AG10803 (cell line): ENCODE data around the gene SUPT4H1.
"Not testable (repeated sequence)": the region's sequence is repeated elsewhere in the genome, so short reads cannot be mapped to it uniquely, and the experiment has no call there.

Experiments
- DNase-seq: peaks from one replicate; pipeline ENCODE4 v3.0.0; 2010; ENCODE audit warnings: low read depth
- H3K4me3 ChIP-seq: 2 replicates; pipeline ENCODE4 v1.5.1; 2011; ENCODE audit warnings: mild to moderate bottlenecking, low read length, control low read depth
- CTCF ChIP-seq: conservative IDR thresholded peaks from 2 replicates; pipeline ENCODE4 v1.5.1; 2011; ENCODE audit warnings: mild to moderate bottlenecking, low read length, control low read depth, inconsistent platforms

SUPT4H1 gene

DNA sequence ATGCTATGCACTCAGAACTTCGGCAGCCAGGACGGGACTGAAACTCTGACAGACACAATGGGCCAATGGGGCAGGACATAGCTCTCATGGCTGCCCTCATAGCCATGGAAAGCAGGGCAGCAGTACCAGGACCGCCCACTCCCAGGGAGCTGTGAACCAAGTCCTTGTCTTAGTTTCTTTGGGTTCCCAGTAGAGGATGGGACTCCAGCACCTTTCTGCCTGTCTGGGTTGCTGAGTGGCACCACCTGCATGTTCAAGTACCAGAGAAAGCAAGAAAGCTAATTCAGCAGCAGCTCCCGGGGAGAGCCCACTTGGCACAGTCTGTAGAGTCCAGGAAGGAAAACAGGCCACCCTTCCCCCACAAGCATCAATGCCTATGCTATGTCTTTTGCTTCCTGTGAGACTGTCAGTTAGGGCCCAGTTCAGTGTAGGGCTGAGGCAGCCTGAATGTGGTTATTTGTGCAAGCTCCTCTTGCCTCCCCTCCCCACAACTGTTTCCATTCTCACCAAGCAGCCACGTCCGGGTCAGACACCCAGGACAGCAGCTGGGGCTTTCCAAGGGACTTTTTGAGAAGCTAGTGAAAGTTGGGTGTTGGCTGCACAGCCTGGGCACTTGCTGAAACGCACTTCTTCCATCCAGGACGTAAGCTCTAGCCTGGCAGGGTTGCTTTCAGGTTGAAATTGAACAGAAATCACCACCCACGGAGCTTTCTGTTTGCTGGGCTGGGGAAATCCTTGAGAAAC is 7.8 kb downstream of the SUPT4H1 start:
- DNase-seq = no peak
- no peak overlapping the region for H3K4me3 ChIP-seq
- no peak for TF ChIP-seq CTCF

GRCh38 chr17:58343131-58343530 is 8.9 kb downstream of the SUPT4H1 start:
- DNase-seq = no peak
- H3K4me3 ChIP-seq = no peak overlapping the region
- TF ChIP-seq CTCF = no peak

DNA sequence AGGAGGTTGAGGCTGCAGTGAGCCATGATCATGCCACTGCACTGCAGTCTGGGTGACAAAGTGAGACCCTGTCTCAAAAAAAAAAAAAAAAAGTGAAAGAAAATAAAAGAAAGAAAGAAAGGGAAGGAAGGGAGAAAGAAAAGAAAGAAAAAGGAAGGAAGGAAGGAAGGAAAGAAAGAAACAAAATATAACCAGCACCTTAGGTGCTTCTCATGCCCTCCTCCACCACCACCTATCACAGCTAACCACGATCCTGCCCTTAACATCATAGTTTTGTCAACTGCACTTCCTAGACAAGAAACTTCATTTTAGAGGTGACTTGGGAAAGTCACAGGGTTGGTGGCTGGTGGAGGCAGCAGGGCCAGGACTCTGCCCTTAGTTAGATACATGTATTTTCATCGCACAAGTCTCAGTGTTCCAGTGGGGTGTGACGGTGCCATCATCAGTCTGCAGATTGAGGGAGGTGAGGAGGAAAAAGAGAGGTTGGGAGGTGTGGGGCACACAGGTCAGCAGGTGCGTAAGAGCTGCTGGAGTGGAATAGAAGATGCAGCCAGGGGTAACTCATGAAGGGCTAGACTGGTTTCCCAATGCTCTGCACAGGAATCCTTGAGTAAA is 10.0 kb downstream of the SUPT4H1 start:
- no peak overlapping the region for H3K4me3 ChIP-seq
- DNase-seq = no peak
- TF ChIP-seq CTCF = no peak

DNA sequence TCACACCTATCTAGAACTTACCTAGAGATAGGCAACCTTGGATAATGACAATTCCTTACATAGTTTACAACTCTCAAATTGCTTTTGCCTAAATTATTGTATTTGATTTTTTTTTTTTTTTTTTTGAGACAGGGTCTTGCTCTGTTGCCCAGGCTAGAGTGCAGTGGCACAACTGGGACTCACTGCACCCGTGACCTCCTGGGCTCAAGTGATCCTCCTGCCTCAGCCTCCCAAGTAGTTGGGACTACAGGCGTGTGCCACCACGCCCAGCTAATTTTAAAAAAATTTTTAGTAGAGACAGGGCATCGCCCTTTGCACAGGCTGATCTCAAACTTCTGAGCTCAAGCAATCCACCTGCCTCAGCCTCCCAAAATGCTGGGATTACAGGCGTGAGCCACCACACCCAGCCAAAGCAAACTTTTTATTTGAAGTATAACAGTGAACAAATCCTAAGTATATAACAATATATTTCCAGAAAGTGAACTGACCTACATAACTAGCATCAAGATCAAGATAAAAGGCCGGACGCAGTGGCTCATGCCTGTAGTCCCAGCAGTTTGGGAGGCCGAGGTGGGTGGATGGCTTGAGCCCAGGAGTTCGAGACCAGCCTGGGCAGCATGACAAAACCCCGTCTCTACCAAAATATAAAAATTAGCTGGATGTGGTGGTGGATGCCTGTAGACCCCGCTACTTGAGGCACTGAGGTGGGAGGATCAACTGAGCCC is 10.7 kb downstream of the SUPT4H1 start:
- H3K4me3 ChIP-seq, DNase-seq: not testable (repeated sequence)

GRCh38 chr17:58340405-58340876 is 11.6 kb downstream of the SUPT4H1 start:
- H3K4me3 ChIP-seq = no peak overlapping the region
- no peak for TF ChIP-seq CTCF
- DNase-seq = no peak

DNA sequence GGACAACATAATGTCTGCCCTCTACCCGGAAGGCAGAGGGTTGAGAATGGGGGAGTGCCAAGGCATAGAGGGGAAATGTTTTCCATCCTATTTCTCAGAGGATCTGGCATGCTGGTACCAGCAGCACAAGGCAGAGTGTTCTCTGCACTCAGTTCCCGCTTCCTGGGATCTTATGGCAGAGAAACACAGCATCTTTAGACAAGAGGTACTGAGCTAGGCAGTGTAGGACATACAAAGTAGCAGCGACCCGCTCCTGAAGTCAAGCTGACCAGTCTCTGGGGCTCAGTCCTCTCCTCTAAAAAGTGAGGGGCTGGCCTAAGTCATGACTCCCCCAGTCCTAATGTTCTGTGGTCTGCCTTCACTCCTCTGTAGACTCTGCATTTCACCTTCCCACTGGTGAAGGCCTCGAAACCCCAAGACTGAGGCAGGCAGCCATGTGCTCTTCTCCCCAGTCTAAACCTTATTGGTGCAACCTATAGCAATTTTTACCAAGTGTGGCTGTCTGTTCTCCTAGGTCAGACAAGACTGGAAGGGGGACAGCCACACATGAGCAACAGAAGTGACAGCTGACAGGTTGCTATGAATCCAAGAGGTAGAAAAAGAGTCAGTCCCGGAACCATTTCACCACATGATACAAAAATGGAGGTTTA is 12.1 kb downstream of the SUPT4H1 start:
- no peak for DNase-seq
- TF ChIP-seq CTCF = no peak
- peak overlapping the region; percentile 60 for H3K4me3 ChIP-seq
